GM12878 (cell line): ENCODE measurements around the gene PCDHGA1. TPM values are rescaled to one million over a fixed set of nuclear protein-coding genes. Genes with fewer than 3 reads are reported as not detected.

ENCODE experiments used
- ATF2 ChIP-seq: IDR thresholded peaks from 2 replicates; pipeline ENCODE4 v1.6.1; 2012; ENCODE audit warnings: low read length, inconsistent platforms
- CHD2 ChIP-seq: IDR thresholded peaks from 2 replicates; pipeline ENCODE4 v1.6.1; 2011; ENCODE audit warnings: low read depth, low read length, improper control_type of control experiment, borderline replicate concordance
- CREM ChIP-seq: IDR thresholded peaks from 2 replicates; pipeline ENCODE4 v1.6.1; 2014; ENCODE audit warnings: antibody characterized with exemption, low read depth
- CUX1 ChIP-seq: IDR thresholded peaks from 2 replicates; pipeline ENCODE4 v1.6.1; 2012; ENCODE audit warnings: improper control_type of control experiment, low read depth, low read length; ENCODE audit not compliant: insufficient replicate concordance
- ETV6 ChIP-seq, 2 experiments: fragments of 450-650 bp in 1 of 2; IDR thresholded peaks in 1 of 2; conservative IDR thresholded peaks in 1 of 2; 2 replicates each; pipeline ENCODE4 v1.6.1; 2014; ENCODE audit warnings: antibody characterized with exemption in 1 of 2, borderline replicate concordance in 1 of 2, low read depth in 1 of 2, mild to moderate bottlenecking in 1 of 2, moderate library complexity in 1 of 2
- FOXM1 ChIP-seq: IDR thresholded peaks from 2 replicates; pipeline ENCODE4 v1.6.1; 2012; ENCODE audit warnings: low read depth, mild to moderate bottlenecking, inconsistent platforms, low read length, moderate library complexity
- GATAD2B ChIP-seq: fragments of 450-650 bp; conservative IDR thresholded peaks from 2 replicates; pipeline ENCODE4 v1.6.1; 2017; ENCODE audit warnings: low read depth, mild to moderate bottlenecking, moderate library complexity
- KDM1A ChIP-seq: fragments of 200-600 bp; sonication (generic); IDR thresholded peaks from 2 replicates; pipeline ENCODE4 v1.6.1; 2016; ENCODE audit warnings: borderline replicate concordance
- MTA2 ChIP-seq: fragments of 450-650 bp; IDR thresholded peaks from 2 replicates; pipeline ENCODE4 v1.6.1; 2016; ENCODE audit warnings: low read depth, mild to moderate bottlenecking, moderate library complexity
- RAD51 ChIP-seq: fragments of 450-650 bp; IDR thresholded peaks from 2 replicates; pipeline ENCODE4 v1.6.1; 2016; ENCODE audit warnings: moderate library complexity, mild to moderate bottlenecking, inconsistent platforms
- RCOR1 ChIP-seq: conservative IDR thresholded peaks from 2 replicates; pipeline ENCODE4 v1.6.1; 2012; ENCODE audit warnings: low read depth, low read length, improper control_type of control experiment
- SIN3A ChIP-seq: IDR thresholded peaks from 2 replicates; pipeline ENCODE4 v1.6.1; 2012; ENCODE audit warnings: low read depth, low read length, improper control_type of control experiment
- ZBTB33 ChIP-seq: fragments of 450-650 bp; IDR thresholded peaks from 2 replicates; pipeline ENCODE4 v1.6.1; 2017; ENCODE audit warnings: mild to moderate bottlenecking
- polyA plus RNA-seq, 11 experiments: library from polyadenylated mRNA; depleted of rRNA in 4 of 11; unstranded in 6 of 11; stranded (reverse) in 5 of 11; fragments of >200 nt; fragmentation: Nextera tagmentation in 4 of 11; fragmentation: Illumina TruSeq in 1 of 11; extraction: Ambion mirVana in 4 of 11; extraction: Trizol in 1 of 11; gene quantifications; 1 replicate in 1 of 11; 2 replicates in 10 of 11; pipeline versions ENCODE4 v1.2.1 to v1.2.3, GENCODE V29; 2011 to 2016; ENCODE audit warnings: inconsistent platforms in 2 of 11, missing spikeins in 2 of 11, low read depth in 1 of 11
- total RNA-seq, 4 experiments: library from RNA; depleted of rRNA in 3 of 4; stranded (reverse); fragments of >200 nt in 3 of 4; fragmentation: Illumina TruSeq in 1 of 4; extraction: Trizol in 1 of 4; gene quantifications; 2 replicates each; pipeline versions ENCODE4 v1.2.1 to v1.2.3, GENCODE V29; 2013 to 2021
- TF ChIP-seq, protein P1 (sequence below): fragments of 450-650 bp; formaldehyde crosslinking; IDR thresholded peaks from 2 replicates; pipeline ENCODE4 v1.4.0; 2022; ENCODE audit warnings: mild to moderate bottlenecking, moderate library complexity

PCDHGA1 gene
- total and polyA plus RNA-seq, 10 of the 15 experiments (the other 5 are each of a cell fraction or from before 2014, with no cell fraction given), result 0.02 to 0.51 (median 0.19) TPM; not detected in 3

- no peak for TF ChIP-seq ZBTB33
- peak; percentile 60; the same call in 1 of the 2 replicates for TF ChIP-seq FOXM1
- TF ChIP-seq GATAD2B, result no peak
- TF ChIP-seq ETV6 (conservative IDR thresholded peaks at IDR 0.05 in 1 of 2, IDR thresholded peaks at IDR 0.05 in 1 of 2; ENCODE audit: borderline replicate concordance in 1 of 2, low read depth in 1 of 2), result peak in 1 of 2 experiments; percentile 42; a peak in 1 of 4 replicates
- TF ChIP-seq CHD2, result no peak
- TF ChIP-seq, protein P1, sequence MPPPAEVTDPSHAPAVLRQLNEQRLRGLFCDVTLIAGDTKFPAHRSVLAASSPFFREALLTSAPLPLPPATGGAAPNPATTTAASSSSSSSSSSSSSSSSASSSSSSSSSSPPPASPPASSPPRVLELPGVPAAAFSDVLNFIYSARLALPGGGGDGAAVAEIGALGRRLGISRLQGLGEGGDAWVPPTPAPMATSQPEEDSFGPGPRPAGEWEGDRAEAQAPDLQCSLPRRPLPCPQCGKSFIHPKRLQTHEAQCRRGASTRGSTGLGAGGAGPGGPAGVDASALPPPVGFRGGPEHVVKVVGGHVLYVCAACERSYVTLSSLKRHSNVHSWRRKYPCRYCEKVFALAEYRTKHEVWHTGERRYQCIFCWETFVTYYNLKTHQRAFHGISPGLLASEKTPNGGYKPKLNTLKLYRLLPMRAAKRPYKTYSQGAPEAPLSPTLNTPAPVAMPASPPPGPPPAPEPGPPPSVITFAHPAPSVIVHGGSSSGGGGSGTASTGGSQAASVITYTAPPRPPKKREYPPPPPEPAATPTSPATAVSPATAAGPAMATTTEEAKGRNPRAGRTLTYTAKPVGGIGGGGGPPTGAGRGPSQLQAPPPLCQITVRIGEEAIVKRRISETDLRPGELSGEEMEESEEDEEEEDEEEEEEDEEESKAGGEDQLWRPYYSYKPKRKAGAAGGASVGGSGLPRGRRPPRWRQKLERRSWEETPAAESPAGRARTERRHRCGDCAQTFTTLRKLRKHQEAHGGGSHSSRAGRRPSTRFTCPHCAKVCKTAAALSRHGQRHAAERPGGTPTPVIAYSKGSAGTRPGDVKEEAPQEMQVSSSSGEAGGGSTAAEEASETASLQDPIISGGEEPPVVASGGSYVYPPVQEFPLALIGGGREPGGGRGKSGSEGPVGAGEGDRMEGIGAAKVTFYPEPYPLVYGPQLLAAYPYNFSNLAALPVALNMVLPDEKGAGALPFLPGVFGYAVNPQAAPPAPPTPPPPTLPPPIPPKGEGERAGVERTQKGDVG (CRISPR knock-in tag), result no peak
- TF ChIP-seq MTA2, result no peak
- TF ChIP-seq RAD51, result no peak
- peak; percentile 54; the same call in 1 of the 2 replicates for TF ChIP-seq CREM
- TF ChIP-seq CUX1, result no peak
- TF ChIP-seq KDM1A, result no peak
- TF ChIP-seq RCOR1, result no peak
- TF ChIP-seq SIN3A, result no peak
- peak; percentile 67; the same call in 1 of the 2 replicates for TF ChIP-seq ATF2
Observed at GRCh38 chr5:141322261-141322660, 8.1 kb upstream of the PCDHGA1 start (continued).
